ENCODE measurements around the gene ENDOU.

GRCh38 chr12:47700263-47700662 is 25.0 kb downstream of the ENDOU start:
- TF ChIP-seq CTCF (conservative IDR thresholded peaks at IDR 0.05 in 1 of 2, IDR thresholded peaks at IDR 0.05 in 1 of 2; ENCODE audit: low read depth in 1 of 2, low read length in 2 of 2) (no peak), EZH2 (IDR thresholded peaks at IDR 0.05; ENCODE audit: low read length, missing control alignments) (no peak)
